WTC11 (cell line): ENCODE measurements around the gene EGR1.

Experiments
- CREB1 ChIP-seq: sonication (generic); formaldehyde crosslinking; IDR thresholded peaks from 2 replicates; pipeline ENCODE4 v1.8.0; 2023; ENCODE audit warnings: mild to moderate bottlenecking, missing genetic modification reagents
- ESRRA ChIP-seq: sonication (generic); formaldehyde crosslinking; IDR thresholded peaks from 2 replicates; pipeline ENCODE4 v1.8.1; 2022; ENCODE audit warnings: mild to moderate bottlenecking, missing genetic modification reagents, borderline replicate concordance
- ZNF423 ChIP-seq: fragments of 250-450 bp; sonication (Bioruptor Pico); IDR thresholded peaks from 2 replicates; pipeline ENCODE4 v2.1.2; 2022; ENCODE audit warnings: mild to moderate bottlenecking, moderate library complexity

GRCh38 chr5:138490648-138491283 is 25.5 kb downstream of the EGR1 start:
- no peak for TF ChIP-seq CREB1 (CRISPR knock-in tag)
- no peak for TF ChIP-seq ZNF423 (CRISPR knock-in tag)
- no peak for TF ChIP-seq ESRRA (CRISPR knock-in tag)
